ENCODE measurements around the gene PACS1. TPM values are rescaled to one million over a fixed set of nuclear protein-coding genes. Genes with fewer than 3 reads are reported as not detected.
"Not testable (repeated sequence)": the region's sequence is repeated elsewhere in the genome, so short reads cannot be mapped to it uniquely, and the experiment has no call there.

The PACS1 gene
- total RNA-seq, 1 experiment from 2014 or later: 9.0 TPM

DNA sequence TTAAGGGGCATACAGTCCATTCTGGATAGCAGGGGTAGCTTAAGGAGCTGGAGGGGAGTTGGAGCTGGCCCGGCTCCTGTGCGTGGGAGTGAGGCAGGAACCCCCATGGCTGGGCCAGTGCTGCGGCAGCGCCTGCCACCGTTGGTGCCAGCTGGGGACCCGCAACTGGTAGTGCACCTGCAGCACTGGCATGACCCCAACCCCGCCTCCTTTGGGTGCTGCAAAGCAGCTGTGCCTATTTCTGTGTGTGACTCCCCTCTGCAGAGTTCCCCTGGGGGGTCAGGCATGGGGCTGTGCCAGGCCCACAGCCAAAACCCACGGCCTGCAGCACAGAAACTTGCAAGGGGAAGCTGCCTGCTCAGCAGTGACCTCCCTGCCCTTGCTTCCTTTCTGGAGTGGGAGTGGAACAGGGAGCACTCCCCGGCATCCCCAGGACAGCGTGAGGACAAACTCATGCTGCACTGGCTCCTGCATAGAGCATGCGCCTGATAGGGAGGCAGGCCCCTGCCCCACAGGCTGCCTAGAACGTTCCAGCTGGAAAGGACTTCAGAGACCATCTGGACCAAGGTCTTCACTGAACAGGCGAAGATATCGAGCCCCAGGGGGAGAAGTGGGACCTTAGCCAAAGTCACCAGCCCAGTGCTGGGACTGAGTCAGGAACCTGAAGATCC lies 172.2 kb downstream of the PACS1 start:
- in situ Hi-C loops (cut with HindIII; ENCODE audit: low pct_unique_long_range_greater_than_20kb, low sequenced_read_pairs): no loop called here

DNA sequence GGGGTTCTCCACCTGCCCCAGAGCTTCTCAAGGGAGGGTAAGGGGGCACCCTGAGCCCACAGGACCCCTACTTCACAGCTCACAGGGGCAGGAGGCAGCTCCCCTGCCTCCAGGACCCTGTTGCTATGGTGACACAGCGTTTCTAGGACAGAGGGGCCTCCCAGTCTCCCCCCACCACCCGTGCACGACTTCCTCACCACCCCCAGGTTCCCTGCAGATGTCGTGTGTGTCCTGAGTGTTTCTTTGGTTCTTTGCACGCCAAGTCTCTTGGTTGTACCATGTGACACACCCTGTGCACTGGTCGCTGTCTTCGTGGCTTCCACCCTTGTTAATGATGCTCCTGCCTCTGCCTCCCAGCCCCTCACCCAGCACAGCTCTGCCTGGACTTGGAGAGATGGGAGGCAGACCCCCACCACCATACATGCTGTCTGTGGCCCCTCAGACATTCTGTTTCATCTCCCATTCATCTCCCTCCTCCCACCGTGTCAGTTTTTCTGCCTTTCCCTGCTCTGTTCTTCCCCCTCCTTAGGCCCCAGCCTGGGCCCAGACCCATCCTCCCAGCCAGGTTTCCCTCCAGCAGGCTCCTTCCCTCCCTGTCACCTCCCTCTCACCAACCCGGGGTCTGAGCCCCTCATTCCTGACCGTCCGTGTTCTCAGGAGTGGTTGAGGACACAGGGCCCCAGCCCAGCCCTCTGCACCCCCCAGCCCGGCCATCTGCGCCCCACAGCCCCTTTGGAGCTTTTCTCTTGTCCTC lies 173.9 kb downstream of the PACS1 start:
- in situ Hi-C loops (cut with HindIII; ENCODE audit: low pct_unique_long_range_greater_than_20kb, low sequenced_read_pairs): no loop called here
- DNase-seq (ENCODE audit: low read depth, low spot score): no peak

More for the DNA sequence above, 172.2 kb downstream of the PACS1 start:
- no peak for DNase-seq (ENCODE audit: low read depth, low spot score)

DNA sequence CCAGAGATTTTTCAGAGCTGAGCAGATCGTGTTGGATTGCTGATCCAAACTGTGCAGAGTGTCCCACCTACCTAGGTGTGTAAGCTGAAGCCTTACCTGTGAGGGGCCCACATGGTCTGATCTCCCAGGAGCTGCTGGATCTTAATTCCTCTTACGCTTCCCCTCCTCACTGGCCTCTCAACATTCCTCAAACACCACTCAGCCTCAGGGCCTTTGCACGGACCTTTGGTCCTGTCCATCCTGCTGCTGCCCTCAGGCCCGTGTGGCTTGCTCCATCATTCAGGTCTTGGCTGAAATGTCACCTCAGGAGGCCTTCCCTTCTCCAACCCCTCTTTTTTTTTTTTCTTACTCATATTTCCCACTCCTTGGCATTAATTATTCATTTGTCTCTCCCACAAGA lies 177.2 kb downstream of the PACS1 start:
- in situ Hi-C loops (cut with HindIII; ENCODE audit: low pct_unique_long_range_greater_than_20kb, low sequenced_read_pairs): no loop called here
- DNase-seq (ENCODE audit: low read depth, low spot score): no peak

DNA sequence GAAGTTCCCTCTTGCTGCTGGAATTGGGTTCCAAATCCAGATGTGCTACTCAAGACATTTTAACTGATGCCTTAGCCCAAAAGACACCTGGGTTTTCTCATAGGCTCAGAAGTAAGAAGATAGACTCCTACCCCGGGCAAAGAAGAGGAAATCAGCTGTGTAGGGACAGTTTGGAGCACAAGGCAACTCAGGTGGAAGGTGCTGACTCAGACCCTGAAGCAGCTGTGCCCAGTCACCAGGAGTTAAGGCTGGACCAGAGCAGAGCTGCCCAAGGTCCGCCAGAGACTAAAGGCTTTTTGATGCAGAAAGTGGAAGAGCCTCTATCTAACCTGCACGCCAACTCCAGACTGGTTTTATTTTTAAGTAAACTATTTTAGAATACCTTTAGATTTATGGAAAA lies 177.7 kb downstream of the PACS1 start:
- in situ Hi-C loops (cut with HindIII; ENCODE audit: low pct_unique_long_range_greater_than_20kb, low sequenced_read_pairs): no loop called here
- DNase-seq (ENCODE audit: low read depth, low spot score): no peak

DNA sequence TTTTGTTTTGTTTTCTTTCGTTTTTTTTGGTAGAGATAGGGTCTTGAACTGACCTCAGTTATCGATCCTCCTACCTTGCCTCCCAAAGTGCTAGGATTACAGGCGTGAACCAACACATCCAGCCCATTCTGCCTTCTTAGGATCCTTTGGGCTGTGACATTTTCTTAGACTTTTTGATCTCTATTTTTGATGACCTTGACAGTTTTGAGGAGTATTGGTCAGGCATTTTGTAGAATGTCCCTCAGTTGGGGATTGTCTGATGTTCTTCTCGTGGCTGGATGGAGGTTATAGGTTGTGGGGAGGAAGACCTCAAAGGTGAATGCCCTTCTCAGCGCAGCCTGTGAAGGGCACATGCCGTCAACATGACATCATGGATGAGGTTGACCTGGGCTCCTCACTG lies 178.8 kb downstream of the PACS1 start:
- DNase-seq (ENCODE audit: low read depth, low spot score): no peak
- in situ Hi-C loops (cut with HindIII; ENCODE audit: low pct_unique_long_range_greater_than_20kb, low sequenced_read_pairs): no loop called here

DNA sequence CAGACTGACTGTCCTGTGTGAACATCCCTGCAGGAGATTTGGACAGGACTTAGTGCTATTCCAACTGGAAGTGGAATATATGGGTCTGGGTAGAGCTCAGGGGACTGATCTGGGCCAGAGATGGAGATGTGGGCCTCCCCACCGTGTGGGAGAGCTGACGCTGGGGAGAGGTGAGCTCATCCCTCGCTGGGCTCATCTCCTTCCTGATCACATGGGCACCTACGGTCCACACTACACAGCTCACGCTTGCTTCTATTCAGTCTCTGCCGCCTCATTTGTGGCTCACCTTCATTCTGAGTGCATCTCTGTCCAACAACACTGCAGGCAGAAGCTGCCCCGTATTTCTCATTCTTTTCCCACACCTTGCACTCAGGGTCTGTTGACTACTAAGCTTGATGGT lies 181.7 kb downstream of the PACS1 start:
- DNase-seq (ENCODE audit: low read depth, low spot score): no peak
- in situ Hi-C loops (cut with HindIII; ENCODE audit: low pct_unique_long_range_greater_than_20kb, low sequenced_read_pairs): no loop called here

DNA sequence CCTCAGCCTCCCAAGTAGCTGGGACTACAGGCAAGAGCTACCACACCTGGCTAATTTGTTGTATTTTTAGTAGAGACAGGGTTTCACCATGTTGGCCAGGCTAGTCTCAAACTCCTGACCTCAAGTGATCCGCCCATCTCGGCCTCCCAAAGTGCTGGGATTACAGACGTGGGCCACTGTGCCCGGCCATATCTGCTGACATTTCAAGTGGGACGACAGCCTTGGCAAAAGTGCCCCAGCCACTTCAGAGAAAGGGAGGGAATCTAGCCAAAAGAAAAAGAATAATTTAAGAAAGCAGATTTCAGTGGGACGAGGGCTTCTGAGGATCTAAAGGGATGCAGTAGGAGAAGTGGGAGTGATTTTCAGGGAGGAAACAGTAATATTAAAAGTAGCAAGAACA lies 183.0 kb downstream of the PACS1 start:
- in situ Hi-C loops (cut with HindIII; ENCODE audit: low pct_unique_long_range_greater_than_20kb, low sequenced_read_pairs); DNase-seq (ENCODE audit: low read depth, low spot score): not testable (repeated sequence)

DNA sequence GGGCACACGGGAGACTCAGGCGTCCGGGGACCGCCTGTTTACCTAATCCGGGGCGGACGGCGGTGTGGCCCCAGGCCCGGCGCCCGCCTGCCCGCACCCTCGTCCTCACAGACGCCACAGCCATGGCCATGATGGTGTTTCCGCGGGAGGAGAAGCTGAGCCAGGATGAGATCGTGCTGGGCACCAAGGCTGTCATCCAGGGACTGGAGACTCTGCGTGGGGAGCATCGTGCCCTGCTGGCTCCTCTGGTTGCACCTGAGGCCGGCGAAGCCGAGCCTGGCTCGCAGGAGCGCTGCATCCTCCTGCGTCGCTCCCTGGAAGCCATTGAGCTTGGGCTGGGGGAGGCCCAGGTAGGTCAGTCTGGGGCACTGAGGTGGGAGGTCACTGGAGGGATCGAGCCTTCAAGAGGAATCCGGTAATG lies 188.4 kb downstream of the PACS1 start:
- in situ Hi-C loops (cut with HindIII; ENCODE audit: low pct_unique_long_range_greater_than_20kb, low sequenced_read_pairs): no loop called here
- DNase-seq (ENCODE audit: low read depth, low spot score): no peak

DNA sequence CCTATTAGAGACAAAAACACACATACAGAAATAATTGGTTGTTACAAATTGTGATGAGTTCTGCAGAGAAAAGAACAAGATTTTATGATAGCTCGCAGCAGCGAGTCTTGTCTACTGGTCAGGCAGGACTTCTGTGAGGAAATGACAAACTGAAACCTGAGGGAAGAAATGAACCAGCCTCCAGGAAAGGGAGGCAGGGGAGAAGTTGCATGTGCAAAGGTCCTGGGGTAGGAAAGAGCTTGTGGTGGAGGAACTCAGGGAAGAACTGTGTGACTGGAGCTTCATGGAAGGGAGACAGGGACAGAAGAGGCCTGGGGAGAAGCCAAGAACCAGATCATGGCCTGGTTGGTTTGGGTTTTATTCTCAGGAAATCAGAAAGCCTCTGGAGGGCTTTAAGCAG lies 189.2 kb downstream of the PACS1 start:
- DNase-seq (ENCODE audit: low read depth, low spot score): no peak
- in situ Hi-C loops (cut with HindIII; ENCODE audit: low pct_unique_long_range_greater_than_20kb, low sequenced_read_pairs): no loop called here

DNA sequence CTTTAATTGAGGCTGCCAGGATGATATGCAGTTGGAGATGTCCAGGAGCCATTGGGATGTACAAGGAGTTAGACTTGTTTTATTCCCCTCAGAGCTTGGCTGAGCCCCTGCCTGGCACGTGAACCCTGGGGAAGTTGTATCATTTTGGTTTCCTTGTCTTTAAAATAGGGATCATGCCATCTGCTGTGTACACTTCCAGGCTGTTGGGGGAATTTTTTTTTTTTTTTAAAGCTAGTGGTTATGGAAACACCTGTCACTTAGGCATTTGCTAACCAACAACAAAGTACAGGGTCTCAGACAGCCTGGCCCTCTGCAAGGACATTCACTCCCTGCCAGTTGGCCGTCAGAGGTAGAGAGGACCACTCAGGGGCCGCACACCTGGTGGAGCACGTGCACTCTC lies 189.9 kb downstream of the PACS1 start:
- in situ Hi-C loops (cut with HindIII; ENCODE audit: low pct_unique_long_range_greater_than_20kb, low sequenced_read_pairs): no loop called here
- no peak for DNase-seq (ENCODE audit: low read depth, low spot score)

DNA sequence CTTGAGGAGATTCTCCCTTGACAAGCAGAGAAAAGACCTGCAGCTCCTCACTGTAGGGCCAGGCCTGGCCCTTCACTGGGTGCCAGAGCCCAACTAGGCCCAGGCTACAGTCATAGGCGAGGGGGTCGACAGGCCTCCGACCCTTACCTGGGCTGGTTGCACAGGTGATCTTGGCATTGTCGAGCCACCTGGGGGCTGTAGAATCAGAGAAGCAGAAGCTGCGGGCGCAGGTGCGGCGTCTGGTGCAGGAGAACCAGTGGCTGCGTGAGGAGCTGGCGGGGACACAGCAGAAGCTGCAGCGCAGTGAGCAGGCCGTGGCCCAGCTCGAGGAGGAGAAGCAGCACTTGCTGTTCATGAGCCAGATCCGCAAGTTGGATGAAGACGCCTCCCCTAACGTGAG lies 191.5 kb downstream of the PACS1 start:
- no peak for DNase-seq (ENCODE audit: low read depth, low spot score)
- in situ Hi-C loops (cut with HindIII; ENCODE audit: low pct_unique_long_range_greater_than_20kb, low sequenced_read_pairs): no loop called here

DNA sequence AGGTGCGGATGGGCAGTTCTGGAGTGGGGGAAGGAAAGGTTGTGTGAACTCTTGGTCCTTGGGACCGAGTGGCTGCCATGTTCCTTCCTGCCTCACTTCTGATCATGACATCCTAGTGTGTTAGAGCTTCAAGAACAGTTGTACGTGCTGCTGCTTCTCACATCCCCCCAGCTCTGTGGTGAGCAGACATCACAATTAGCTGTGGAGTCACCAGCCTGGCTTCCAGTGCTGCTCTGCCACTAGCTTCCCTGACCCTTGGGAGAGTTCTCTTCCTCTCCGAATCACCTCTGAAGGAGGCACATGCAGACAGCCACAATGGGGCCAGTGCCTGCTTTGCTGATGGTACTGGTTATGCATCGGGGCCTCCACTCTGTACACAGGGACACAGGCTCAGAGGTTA lies 192.1 kb downstream of the PACS1 start:
- in situ Hi-C loops (cut with HindIII; ENCODE audit: low pct_unique_long_range_greater_than_20kb, low sequenced_read_pairs): no loop called here
- no peak for DNase-seq (ENCODE audit: low read depth, low spot score)

DNA sequence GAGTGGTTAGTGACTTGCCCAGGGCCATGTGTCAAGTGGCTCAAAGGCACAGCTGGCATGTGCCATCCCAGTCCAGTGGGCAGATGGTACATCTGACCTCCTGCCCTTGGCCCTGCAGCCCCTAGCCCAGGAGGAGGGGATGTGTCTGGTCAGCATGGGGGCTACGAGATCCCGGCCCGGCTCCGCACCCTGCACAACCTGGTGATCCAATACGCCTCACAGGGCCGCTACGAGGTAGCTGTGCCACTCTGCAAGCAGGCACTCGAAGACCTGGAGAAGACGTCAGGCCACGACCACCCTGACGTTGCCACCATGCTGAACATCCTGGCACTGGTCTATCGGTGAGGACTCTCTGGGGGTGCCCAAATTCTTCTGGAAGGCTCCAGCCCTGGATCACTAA lies 192.6 kb downstream of the PACS1 start:
- in situ Hi-C loops (cut with HindIII; ENCODE audit: low pct_unique_long_range_greater_than_20kb, low sequenced_read_pairs): no loop called here
- DNase-seq (ENCODE audit: low read depth, low spot score): no peak

DNA sequence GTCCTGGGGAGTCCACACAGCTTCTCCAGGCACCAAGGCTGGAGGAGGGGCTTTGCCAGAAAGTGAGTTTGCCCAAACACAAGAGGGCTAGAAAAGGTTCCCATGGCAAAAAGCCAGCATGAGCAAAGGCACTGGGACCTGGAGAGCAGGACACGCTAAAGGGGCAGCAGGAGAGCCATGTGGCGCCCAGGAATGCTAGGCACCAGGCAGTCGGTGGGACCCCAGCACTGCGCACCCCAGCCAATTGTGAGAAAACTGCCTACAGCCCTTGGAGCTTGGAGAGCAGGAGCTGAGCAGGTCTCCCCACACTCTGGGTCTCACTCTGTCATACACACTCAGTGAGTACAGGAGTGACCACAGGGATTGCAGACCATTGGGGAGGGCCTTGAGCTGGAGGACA lies 193.2 kb downstream of the PACS1 start:
- in situ Hi-C loops (cut with HindIII; ENCODE audit: low pct_unique_long_range_greater_than_20kb, low sequenced_read_pairs): no loop called here
- DNase-seq (ENCODE audit: low read depth, low spot score): no peak

DNA sequence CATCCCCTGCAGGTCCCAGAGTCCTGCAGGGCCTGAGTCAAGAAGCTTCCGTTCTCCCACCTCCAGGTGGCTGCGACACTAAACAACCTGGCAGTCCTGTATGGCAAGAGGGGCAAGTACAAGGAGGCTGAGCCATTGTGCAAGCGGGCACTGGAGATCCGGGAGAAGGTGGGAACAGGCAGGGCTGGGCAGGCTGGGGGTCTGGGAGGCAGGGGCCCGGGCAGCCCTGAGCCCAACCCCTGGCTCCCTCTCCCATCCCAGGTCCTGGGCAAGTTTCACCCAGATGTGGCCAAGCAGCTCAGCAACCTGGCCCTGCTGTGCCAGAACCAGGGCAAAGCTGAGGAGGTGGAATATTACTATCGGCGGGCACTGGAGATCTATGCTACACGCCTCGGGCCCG lies 193.7 kb downstream of the PACS1 start:
- in situ Hi-C loops (cut with HindIII; ENCODE audit: low pct_unique_long_range_greater_than_20kb, low sequenced_read_pairs): no loop called here
- DNase-seq (ENCODE audit: low read depth, low spot score): no peak

DNA sequence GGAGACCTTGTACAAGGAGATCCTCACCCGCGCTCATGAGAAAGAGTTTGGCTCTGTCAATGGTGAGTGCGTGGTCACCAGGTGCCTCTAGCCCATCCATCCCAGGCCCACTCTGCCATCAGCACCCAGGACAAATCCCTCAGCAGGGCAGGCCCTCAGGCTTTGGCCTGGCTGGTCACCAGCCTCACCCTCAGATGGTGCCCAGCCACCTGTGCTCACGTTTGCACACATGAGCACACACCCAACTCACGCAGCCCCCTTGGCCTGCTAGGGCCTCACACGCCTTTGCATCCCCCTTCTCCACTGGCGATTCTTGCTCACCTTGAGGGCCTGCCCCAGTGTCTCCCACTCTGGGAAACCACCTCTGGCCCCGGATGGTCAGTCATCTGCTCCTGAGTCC lies 194.3 kb downstream of the PACS1 start:
- no peak for DNase-seq (ENCODE audit: low read depth, low spot score)
- in situ Hi-C loops (cut with HindIII; ENCODE audit: low pct_unique_long_range_greater_than_20kb, low sequenced_read_pairs): no loop called here

DNA sequence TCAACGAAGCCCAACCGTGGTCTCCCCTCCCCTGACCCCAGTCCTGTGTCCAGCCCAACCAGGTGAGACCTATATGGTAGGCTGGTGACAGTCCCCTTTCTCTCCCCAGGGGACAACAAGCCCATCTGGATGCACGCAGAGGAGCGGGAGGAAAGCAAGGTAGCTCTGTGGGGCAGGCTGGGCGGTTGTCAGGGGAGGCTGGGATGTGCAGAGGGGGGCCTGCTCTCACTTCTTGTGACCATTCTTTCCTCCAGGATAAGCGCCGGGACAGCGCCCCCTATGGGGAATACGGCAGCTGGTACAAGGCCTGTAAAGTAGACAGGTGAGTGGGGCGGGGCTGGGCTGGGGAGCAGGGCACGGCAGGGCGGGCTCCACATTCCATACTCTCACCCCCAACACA lies 194.8 kb downstream of the PACS1 start:
- in situ Hi-C loops (cut with HindIII; ENCODE audit: low pct_unique_long_range_greater_than_20kb, low sequenced_read_pairs): no loop called here
- DNase-seq (ENCODE audit: low read depth, low spot score): peak; percentile 37

DNA sequence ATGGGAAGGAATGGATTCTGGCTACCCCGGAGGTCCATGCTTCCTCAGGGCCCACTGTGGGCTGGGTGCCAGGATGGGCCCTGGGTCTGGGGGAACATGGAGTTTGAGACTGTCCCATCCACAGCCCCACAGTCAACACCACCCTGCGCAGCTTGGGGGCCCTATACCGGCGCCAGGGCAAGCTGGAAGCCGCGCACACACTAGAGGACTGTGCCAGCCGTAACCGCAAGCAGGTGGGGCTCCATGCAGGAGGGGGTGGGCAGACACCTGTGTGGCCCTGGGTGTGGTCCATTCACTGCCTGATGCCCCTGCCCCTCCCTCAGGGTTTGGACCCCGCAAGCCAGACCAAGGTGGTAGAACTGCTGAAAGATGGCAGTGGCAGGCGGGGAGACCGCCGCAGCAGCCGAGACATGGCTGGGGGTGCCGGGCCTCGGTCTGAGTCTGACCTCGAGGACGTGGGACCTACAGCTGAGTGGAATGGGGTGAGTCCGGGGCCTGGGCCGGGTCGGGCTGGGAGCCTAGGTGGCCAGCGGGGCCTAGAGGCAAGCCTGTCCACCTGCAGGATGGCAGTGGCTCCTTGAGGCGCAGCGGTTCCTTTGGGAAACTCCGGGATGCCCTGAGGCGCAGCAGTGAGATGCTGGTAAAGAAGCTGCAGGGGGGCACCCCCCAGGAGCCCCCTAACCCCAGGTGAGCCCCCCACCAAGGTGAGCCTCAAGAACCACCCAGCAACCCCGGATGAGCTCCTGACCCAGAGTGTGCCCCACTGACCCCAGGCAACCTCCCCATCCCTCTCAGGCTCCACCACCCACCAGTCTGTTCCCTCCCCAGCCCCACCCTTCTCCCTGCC lies 195.7 kb downstream of the PACS1 start:
- DNase-seq (ENCODE audit: low read depth, low spot score): no peak

More for the DNA sequence above, 195.7 kb downstream of the PACS1 start:
- in situ Hi-C loops (cut with HindIII; ENCODE audit: low pct_unique_long_range_greater_than_20kb, low sequenced_read_pairs): no loop called here
